Naive thymus-derived CD4-positive, alpha-beta T cell (primary cell): ENCODE measurements around the gene SERHL2. TPM values are rescaled to one million over a fixed set of nuclear protein-coding genes. Genes with fewer than 3 reads are reported as not detected.
"Not testable (repeated sequence)": the region's sequence is repeated elsewhere in the genome, so short reads cannot be mapped to it uniquely, and the experiment has no call there.

Experiments used
- ATAC-seq: fragments of 150-1000 bp; cut with Tn5 transposase; 2 replicates; pipeline ENCODE4 v1.10.0; 2021; ENCODE audit warnings: mild to moderate bottlenecking, moderate library complexity
- CTCF ChIA-PET: fragments of 350-600 bp; sonication (Branson Sonifier 250); formaldehyde crosslinking; loops from one replicate; lab custom pipeline; 2021; ENCODE audit warnings: antibody characterized with exemption; lab: Charles Lee
- POLR2A ChIA-PET: fragments of 350-600 bp; sonication (Branson Sonifier 250); formaldehyde crosslinking; loops from one replicate; lab custom pipeline; 2021; ENCODE audit warnings: antibody characterized with exemption, inconsistent platforms; lab: Charles Lee
- DNase-seq, 9 donors: peaks; one replicate each; pipeline versions ENCODE4 v3.0.0 to v3.0.0-alpha.2; 2020 to 2022; ENCODE audit warnings: mixed read lengths in 1 of 9
- H3K27ac ChIP-seq: one replicate; pipeline ENCODE4 v1.7.0; 2013; ENCODE audit warnings: mild to moderate bottlenecking, low read depth, low read length, moderate library complexity
- H3K27me3 ChIP-seq, 2 donors: one replicate each; pipeline ENCODE4 v1.7.0; 2013; ENCODE audit warnings: low read length in 2 of 2, mild to moderate bottlenecking in 2 of 2, moderate library complexity in 2 of 2; ENCODE audit not compliant: control insufficient read depth in 2 of 2, insufficient read depth in 2 of 2
- H3K36me3 ChIP-seq, 3 experiments: 1 replicate in 2 of 3; 2 replicates in 1 of 3; pipeline ENCODE4 v1.7.0; 2013; ENCODE audit warnings: low read length in 3 of 3, mild to moderate bottlenecking in 3 of 3, moderate library complexity in 1 of 3; ENCODE audit not compliant: insufficient read depth in 3 of 3, control insufficient read depth in 2 of 3
- H3K4me1 ChIP-seq, 2 donors: one replicate each; pipeline ENCODE4 v1.7.0; 2013; ENCODE audit warnings: low read length in 2 of 2, mild to moderate bottlenecking in 2 of 2, moderate library complexity in 1 of 2; ENCODE audit not compliant: control insufficient read depth in 2 of 2, insufficient read depth in 2 of 2
- H3K4me3 ChIP-seq: 2 replicates; pipeline ENCODE4 v1.7.0; 2013; ENCODE audit warnings: mild to moderate bottlenecking, low read length
- H3K9me3 ChIP-seq, 3 experiments: 1 replicate in 2 of 3; 2 replicates in 1 of 3; pipeline ENCODE4 v1.7.0; 2013; ENCODE audit warnings: low read length in 3 of 3; ENCODE audit not compliant: control insufficient read depth in 2 of 3
- H3K27ac Mint-ChIP-seq, 9 donors: one replicate each; pipeline ENCODE4 v1.8.0; 2020 to 2022; ENCODE audit warnings: mixed read lengths in 9 of 9, mild to moderate bottlenecking in 8 of 9, moderate library complexity in 5 of 9, inconsistent platforms in 2 of 9
- H3K27me3 Mint-ChIP-seq, 5 donors: one replicate each; pipeline ENCODE4 v1.8.0; 2021 to 2022; ENCODE audit warnings: mixed read lengths in 5 of 5, mild to moderate bottlenecking in 1 of 5
- H3K36me3 Mint-ChIP-seq, 5 donors: one replicate each; pipeline ENCODE4 v1.8.0; 2020 to 2022; ENCODE audit warnings: mixed read lengths in 5 of 5, mild to moderate bottlenecking in 3 of 5, inconsistent platforms in 1 of 5
- H3K4me1 Mint-ChIP-seq, 7 donors: one replicate each; pipeline ENCODE4 v1.8.0; 2020 to 2022; ENCODE audit warnings: mixed read lengths in 7 of 7, mild to moderate bottlenecking in 3 of 7, inconsistent platforms in 1 of 7
- H3K4me3 Mint-ChIP-seq, 10 donors: one replicate each; pipeline ENCODE4 v1.8.0; 2020 to 2022; ENCODE audit warnings: mild to moderate bottlenecking in 10 of 10, mixed read lengths in 10 of 10, moderate library complexity in 6 of 10, inconsistent platforms in 2 of 10
- H3K9me3 Mint-ChIP-seq, 11 donors: one replicate each; pipeline ENCODE4 v1.8.0; 2020 to 2022; ENCODE audit warnings: mixed read lengths in 11 of 11, mild to moderate bottlenecking in 4 of 11, inconsistent platforms in 1 of 11, moderate library complexity in 1 of 11
- intact Hi-C, 2 donors: fragments of 100-400 bp; cut with micrococcal nuclease; formaldehyde crosslinking; loops; one replicate each; pipeline ENCODE4 v1.15.1; 2023
- polyA plus RNA-seq, 2 donors: library from polyadenylated mRNA; unstranded; fragments of 300-500 nt; fragmentation: Illumina TruSeq; gene quantifications; one replicate each; pipeline ENCODE4 v1.2.3, GENCODE V29; 2021
- total RNA-seq, 6 experiments: library from RNA in 5 of 6; stranded (reverse) in 5 of 6; gene quantifications; 1 replicate in 5 of 6; 2 replicates in 1 of 6; pipeline ENCODE4 v1.2.3 and lab custom pipeline; 2021 to 2026

Gene SERHL2
- total and polyA plus RNA-seq, 7 experiments from 2014 or later: 0.25 to 1.0 (median 0.47) TPM; not detected in 1

DNA sequence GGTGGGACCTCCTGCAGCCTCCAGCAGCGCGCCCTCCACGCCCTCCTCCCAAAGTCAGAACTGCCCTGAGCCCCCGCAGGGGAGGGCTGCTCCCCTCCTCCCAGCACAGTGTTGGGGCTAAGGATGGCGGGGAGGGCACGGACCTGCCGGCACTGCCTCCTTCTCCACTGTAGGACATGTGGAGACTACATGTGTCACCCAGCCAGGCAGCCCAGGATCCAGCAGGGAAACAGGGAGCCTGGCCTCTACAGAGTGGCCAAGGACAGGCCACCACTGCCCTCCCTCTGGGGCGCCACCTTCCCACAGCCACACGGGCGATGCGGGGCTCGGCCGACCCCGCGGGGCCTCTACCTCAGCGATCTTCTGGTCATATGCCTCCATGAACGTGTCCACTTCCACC is 39.4 kb upstream of the SERHL2 start:
- H3K27me3 Mint-ChIP-seq, H3K27ac Mint-ChIP-seq, H3K4me1 ChIP-seq, ATAC-seq, H3K9me3 ChIP-seq, H3K4me3 ChIP-seq, DNase-seq, H3K4me1 Mint-ChIP-seq, H3K4me3 Mint-ChIP-seq, H3K27me3 ChIP-seq, H3K36me3 Mint-ChIP-seq, H3K9me3 Mint-ChIP-seq, intact Hi-C loops, POLR2A ChIA-PET, H3K27ac ChIP-seq: not testable (repeated sequence)
- peaks cover 0 to 46% (median 0%) of the 10 kb centered on the region in 3 experiments for H3K36me3 ChIP-seq
- CTCF ChIA-PET: interaction anchor here (0.6 kb wide), 1 partner anchor 32 kb away, joined by 5 read pairs; no protein-coding TSS in a partner anchor

DNA sequence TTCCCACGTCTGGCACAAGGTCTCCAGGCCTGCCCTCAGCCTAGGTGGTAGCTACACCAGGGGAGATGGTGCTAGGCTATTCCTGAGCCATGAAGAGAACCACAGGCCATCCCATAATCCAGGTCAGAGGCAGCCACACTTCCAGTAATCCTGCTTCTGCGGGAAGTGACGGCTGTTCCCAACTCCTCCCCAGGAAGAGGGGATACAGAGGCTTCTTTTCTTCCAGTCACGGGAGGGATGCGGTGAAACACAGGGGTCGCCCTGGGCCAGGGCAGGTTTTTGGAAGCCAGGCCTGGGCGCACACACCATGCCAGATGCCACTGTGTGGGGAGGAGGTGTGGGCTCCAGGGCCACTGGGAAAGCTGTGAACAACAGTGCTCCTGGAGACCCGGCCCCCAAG is 38.5 kb upstream of the SERHL2 start:
- H3K9me3 Mint-ChIP-seq, ATAC-seq, H3K4me1 ChIP-seq, H3K27me3 ChIP-seq, CTCF ChIA-PET, DNase-seq, H3K27ac ChIP-seq, POLR2A ChIA-PET, H3K4me3 ChIP-seq, H3K27me3 Mint-ChIP-seq, H3K27ac Mint-ChIP-seq, H3K9me3 ChIP-seq, H3K36me3 Mint-ChIP-seq: not testable (repeated sequence)
- intact Hi-C loops: loop anchor here in 1 of 2 donors (5.0 kb wide), 1 partner anchor 37 kb away; the partner anchor contains the start of gene SERHL2
- H3K36me3 ChIP-seq: peaks cover 0 to 48% (median 0%) of the 10 kb centered on the region in 3 experiments
- peak overlapping the region in 1 of 10 donors; percentile 18 for H3K4me3 Mint-ChIP-seq
- H3K4me1 Mint-ChIP-seq: peaks cover 6 to 15% (median 10%) of the 10 kb centered on the region in 7 donors

DNA sequence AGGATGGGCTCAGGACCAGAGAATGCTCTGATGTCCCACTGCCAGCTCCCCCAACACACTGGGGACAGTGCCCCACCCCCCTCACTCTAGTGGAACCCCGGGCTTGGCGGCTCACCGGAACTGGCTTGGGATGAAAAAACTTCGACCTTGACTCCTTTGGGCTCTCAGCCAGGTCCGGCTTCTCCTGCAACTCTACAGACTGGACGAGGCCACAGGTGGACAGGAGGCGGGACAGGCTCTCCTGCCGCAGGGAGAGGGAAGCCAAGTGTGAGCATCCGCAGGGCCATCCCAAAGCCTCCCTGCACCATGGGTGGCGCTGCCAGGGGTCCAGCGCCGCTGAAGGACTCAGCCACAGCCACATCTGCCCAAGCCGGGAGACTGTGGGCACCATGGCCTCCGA is 37.9 kb upstream of the SERHL2 start:
- CTCF ChIA-PET: no interaction called here
- intact Hi-C loops: loop anchor here in 1 of 2 donors (5.0 kb wide), 1 partner anchor 36 kb away; the partner anchor contains the start of gene SERHL2
- H3K9me3 Mint-ChIP-seq: no peaks in the 10 kb centered on the region
- peaks cover 5 to 18% (median 12%) of the 10 kb centered on the region in 7 donors for H3K4me1 Mint-ChIP-seq
- no peaks in the 10 kb centered on the region for H3K27me3 ChIP-seq
- H3K27me3 Mint-ChIP-seq: no peaks in the 10 kb centered on the region
- no peak overlapping the region for H3K4me3 Mint-ChIP-seq
- H3K4me1 ChIP-seq: peaks cover 0 to 8% of the 10 kb centered on the region in 2 donors
- DNase-seq: no peak
- H3K36me3 ChIP-seq: peaks cover 0 to 48% (median 0%) of the 10 kb centered on the region in 3 experiments
- H3K9me3 ChIP-seq: no peaks in the 10 kb centered on the region
- no peak overlapping the region for H3K27ac Mint-ChIP-seq
- ATAC-seq: no peak
- no peak overlapping the region for H3K27ac ChIP-seq
- POLR2A ChIA-PET: no interaction called here
- H3K4me3 ChIP-seq: no peak overlapping the region
- H3K36me3 Mint-ChIP-seq: no peaks in the 10 kb centered on the region

DNA sequence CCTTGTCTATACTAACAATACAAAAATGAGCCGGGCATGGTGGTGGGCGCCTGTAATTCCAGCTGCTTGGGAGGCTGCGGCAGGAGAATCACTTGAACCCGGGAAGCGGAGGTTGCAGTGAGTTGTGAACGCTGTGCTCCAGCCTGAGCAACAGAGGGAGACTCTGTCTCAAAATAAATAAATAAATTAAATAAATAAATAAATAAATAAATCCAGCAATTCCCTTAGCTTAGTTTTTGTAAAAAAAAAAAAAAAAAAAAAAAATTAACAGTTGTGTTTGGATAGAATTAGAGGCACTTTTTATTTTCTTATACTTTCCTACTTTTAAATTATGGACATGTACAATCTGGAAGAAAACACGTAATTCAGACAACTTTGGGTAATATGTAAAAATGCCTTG is 36.7 kb upstream of the SERHL2 start:
- peaks cover 0 to 41% (median 0%) of the 10 kb centered on the region in 3 experiments for H3K36me3 ChIP-seq
- H3K9me3 Mint-ChIP-seq, H3K9me3 ChIP-seq, H3K27me3 Mint-ChIP-seq, DNase-seq, H3K36me3 Mint-ChIP-seq, H3K27ac Mint-ChIP-seq, H3K27ac ChIP-seq, POLR2A ChIA-PET, H3K4me3 ChIP-seq, CTCF ChIA-PET, H3K4me1 ChIP-seq, H3K27me3 ChIP-seq, ATAC-seq: not testable (repeated sequence)
- peaks cover 5 to 20% (median 13%) of the 10 kb centered on the region in 7 donors for H3K4me1 Mint-ChIP-seq
- H3K4me3 Mint-ChIP-seq: peak overlapping the region in 4 of 10 donors; percentile 21 to 70 (median 28)
- intact Hi-C loops: loop anchor here in 1 of 2 donors (5.0 kb wide), 1 partner anchor 35 kb away; the partner anchor contains the start of gene SERHL2

DNA sequence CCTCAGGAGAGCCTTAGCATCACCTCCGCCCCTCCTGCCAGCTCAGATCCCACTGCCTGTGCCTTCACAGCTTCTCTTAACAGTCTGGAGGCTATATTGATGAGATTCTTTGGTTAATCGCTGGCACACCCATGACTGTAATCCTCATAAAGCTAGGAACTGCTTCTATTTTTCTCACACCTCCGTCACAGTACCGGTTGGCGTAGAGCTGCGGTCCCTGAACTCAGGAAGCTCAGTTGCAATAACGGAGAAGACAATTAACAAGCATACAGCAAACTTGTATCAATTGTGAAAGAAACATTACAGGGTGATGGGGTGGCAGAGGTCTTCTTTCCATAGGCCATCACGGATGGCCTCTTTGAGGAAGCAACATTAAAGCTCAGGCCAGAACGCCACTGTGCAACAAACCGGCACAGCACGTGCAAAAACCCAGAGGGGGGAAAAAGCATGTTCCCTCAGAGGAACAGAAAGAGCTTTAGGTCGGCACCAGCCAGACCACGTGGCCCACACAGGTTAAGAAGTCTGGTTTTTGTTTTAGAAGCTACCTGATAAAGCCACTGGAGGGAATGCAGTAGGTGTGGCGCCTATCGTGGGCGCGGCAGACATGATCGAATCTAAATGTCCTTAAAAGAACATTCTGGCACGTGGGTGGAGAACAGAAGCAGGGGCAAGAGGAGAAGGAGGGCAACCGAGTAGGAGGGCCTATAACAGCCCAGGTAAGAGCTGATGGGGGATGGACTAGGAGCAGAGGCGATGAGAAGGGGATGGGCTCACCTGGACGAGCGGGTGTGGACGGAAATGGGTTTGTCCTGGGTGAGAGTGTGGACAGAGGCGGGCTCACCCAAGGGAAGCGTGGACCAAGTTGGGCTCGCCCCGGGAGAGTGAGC is 34.9 kb upstream of the SERHL2 start:
- DNase-seq, H3K36me3 Mint-ChIP-seq, H3K27me3 ChIP-seq, H3K9me3 ChIP-seq, H3K9me3 Mint-ChIP-seq, H3K27me3 Mint-ChIP-seq, H3K4me1 ChIP-seq, POLR2A ChIA-PET: not testable (repeated sequence)
- Mint-ChIP-seq H3K4me1 (peaks cover 5 to 20% (median 13%) of the 10 kb centered on the region in 7 donors), H3K4me3 (peak overlapping the region; percentile 82 to 98 (median 96)), H3K27ac (peak overlapping the region; percentile 86 to 97 (median 96))
- intact Hi-C loops: loop anchor here (1.0 to 5.0 kb wide), 4 partner anchors 18 to 428 kb away; partner anchors contain the start of genes NDUFA6 (in 1 of the 2), POLDIP3 (in 1 of the 2) and SERHL2 (in 1 of the 2)
- peaks cover 0 to 29% (median 0%) of the 10 kb centered on the region in 3 experiments for H3K36me3 ChIP-seq
- CTCF ChIA-PET: interaction anchor here (0.6 kb wide), 1 partner anchor 820 kb away, joined by 3 read pairs; the partner anchor contains the start of gene MEI1
- peak; percentile 22 for ATAC-seq
- peak overlapping the region; percentile 59 for H3K4me3 ChIP-seq
- peak overlapping the region; percentile 91 for H3K27ac ChIP-seq

DNA sequence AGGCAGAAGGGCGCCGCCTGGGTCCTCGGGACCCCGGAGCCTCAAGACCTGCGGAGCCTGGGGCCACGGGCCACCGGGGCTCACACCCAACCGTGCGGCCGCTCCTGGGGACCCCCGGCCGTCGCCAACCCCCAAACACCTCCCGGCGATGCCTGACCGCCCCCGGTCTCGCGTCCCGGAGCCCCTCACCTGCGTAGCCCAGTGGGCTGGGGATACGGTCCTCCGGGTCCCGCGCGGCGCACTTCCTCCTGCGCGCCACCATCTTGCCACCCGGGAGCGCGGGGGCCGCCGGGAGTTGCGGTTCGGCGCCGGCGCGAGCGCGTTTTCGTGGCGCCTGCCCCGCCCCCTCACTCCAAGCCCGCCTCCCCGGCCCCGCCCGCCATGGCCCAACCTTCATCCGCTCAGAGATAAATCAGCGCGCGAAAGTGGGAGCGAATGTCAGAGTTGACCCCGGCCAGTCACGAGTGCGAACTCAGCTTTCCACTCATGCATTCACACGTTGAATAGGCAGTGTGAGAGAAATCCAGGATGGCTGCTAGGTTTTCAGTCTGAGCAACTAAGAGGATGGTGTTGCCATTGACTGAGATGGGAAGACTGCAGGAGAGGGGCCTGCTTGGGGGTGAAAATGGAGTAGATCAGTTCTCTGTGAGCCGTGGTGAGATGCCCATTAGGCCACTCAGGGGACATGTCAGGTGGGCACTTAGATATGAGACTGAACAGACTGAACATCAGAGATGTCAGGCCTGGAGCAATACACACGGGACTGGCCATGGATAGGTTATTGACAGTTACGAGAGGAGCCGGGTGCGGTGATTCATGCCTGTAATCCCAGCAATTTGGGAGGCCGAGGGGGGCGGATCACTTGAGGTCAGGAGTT is 34.0 kb upstream of the SERHL2 start, which contains the start of gene RRP7A:
RRP7A (minus strand) TSS at position 272 of the 877 bp plus-strand sequence; CDS start at position 262, 10 bp downstream.
- peak within 1 kb of the TSS; percentile 91 for H3K27ac ChIP-seq
- Mint-ChIP-seq H3K4me3 (peak within 1 kb of the TSS; percentile 82 to 98 (median 96)), H3K9me3 (no peaks in the 10 kb centered on the region), H3K27me3 (no peaks in the 10 kb centered on the region), H3K4me1 (peaks cover 5 to 20% (median 13%) of the 10 kb centered on the region in 7 donors), H3K36me3 (no peaks in the 10 kb centered on the region), H3K27ac (peak within 1 kb of the TSS; percentile 86 to 97 (median 96))
- H3K36me3 ChIP-seq: peaks cover 0 to 21% (median 0%) of the 10 kb centered on the region in 3 experiments
- peak within 1 kb of the TSS; percentile 59 for H3K4me3 ChIP-seq
- CTCF ChIA-PET: no interaction called here
- ATAC-seq (peak; percentile 98), DNase-seq (peak; percentile 72 to 95 (median 83))
- POLR2A ChIA-PET: no interaction called here
- no peaks in the 10 kb centered on the region for H3K9me3 ChIP-seq
- H3K4me1 ChIP-seq: peaks cover 0 to 8% of the 10 kb centered on the region in 2 donors
- no peaks in the 10 kb centered on the region for H3K27me3 ChIP-seq
- intact Hi-C loops: loop anchor here (1.0 to 5.0 kb wide), 4 partner anchors 19 to 429 kb away; partner anchors contain the start of genes NDUFA6 (in 1 of the 2), POLDIP3 (in 1 of the 2) and SERHL2 (in 1 of the 2)
